Thoracic aorta (tissue), 2 donors: ENCODE data around the gene LTB. TPM values are rescaled to one million over a fixed set of nuclear protein-coding genes. Genes with fewer than 3 reads are reported as not detected.

Experiments used
- ATAC-seq: fragments of 150-250 bp; one replicate; pipeline ENCODE4 v1.8.0; 2017; ENCODE audit warnings: low read depth; ENCODE audit not compliant: insufficient number of reproducible peaks, low FRiP score
- DNase-seq: peaks from one replicate; pipeline ENCODE4 v3.0.0-alpha.2; 2020; ENCODE audit warnings: low spot score
- H3K27ac ChIP-seq, 2 donors: fragments of 200-600 bp; sonication (generic); 1 replicate in 1 of 2; 2 replicates in 1 of 2; pipeline ENCODE4 v1.5.1; 2016; ENCODE audit warnings: mild to moderate bottlenecking in 2 of 2, moderate library complexity in 2 of 2
- H3K27me3 ChIP-seq: fragments of 200-600 bp; sonication (generic); replicated peaks from 2 replicates; pipeline ENCODE4 v1.6.0; 2016; ENCODE audit warnings: mild to moderate bottlenecking; ENCODE audit not compliant: insufficient read depth
- H3K36me3 ChIP-seq: fragments of 200-600 bp; sonication (generic); one replicate; pipeline ENCODE4 v1.5.1; 2016
- H3K4me1 ChIP-seq, 2 donors: fragments of 200-600 bp; sonication (generic); 1 replicate in 1 of 2; 2 replicates in 1 of 2; pipeline versions ENCODE4 v1.5.1 to v1.6.0; 2016; ENCODE audit warnings: low read depth in 2 of 2, mild to moderate bottlenecking in 1 of 2; ENCODE audit not compliant: control insufficient read depth in 1 of 2
- H3K4me3 ChIP-seq: fragments of 200-600 bp; sonication (generic); 2 replicates; pipeline ENCODE4 v1.5.1; 2016; ENCODE audit warnings: mild to moderate bottlenecking
- H3K9me3 ChIP-seq: fragments of 200-600 bp; sonication (generic); 2 replicates; pipeline ENCODE4 v1.5.1; 2016
- total RNA-seq, 2 donors: library from RNA; depleted of rRNA; stranded (reverse); fragments of >200 nt; gene quantifications; one replicate each; pipeline versions ENCODE4 v1.1.0 to v1.2.3, GENCODE V29; 2016
- TF ChIP-seq, protein P1 (sequence below): fragments of 200-600 bp; sonication (generic); IDR thresholded peaks from one replicate; pipeline ENCODE4 v1.5.1; 2019; ENCODE audit warnings: antibody characterized with exemption

The LTB gene
- total RNA-seq, 2 donors from 2014 or later, result not detected

DNA sequence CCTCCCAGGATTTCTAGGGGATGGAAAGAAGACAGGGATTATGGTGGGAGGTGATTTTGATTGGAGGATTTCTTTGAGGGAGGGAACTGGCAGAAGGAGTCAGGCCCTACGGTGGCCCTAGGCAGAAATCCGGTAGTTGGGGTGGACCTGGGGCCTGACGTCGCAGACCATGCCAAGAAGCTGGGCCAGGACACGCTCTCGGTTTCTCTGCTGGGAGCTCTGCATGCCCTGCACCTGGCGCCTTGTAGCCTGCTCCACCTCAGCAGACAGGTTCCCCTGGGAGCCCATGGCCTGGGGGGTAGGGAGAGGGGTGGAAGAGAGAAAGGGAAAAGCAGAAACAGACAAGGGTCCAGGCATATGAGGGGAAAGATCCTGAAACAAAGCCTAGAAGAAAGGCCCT is 36.9 kb downstream of the LTB start:
- TF ChIP-seq, protein P1, sequence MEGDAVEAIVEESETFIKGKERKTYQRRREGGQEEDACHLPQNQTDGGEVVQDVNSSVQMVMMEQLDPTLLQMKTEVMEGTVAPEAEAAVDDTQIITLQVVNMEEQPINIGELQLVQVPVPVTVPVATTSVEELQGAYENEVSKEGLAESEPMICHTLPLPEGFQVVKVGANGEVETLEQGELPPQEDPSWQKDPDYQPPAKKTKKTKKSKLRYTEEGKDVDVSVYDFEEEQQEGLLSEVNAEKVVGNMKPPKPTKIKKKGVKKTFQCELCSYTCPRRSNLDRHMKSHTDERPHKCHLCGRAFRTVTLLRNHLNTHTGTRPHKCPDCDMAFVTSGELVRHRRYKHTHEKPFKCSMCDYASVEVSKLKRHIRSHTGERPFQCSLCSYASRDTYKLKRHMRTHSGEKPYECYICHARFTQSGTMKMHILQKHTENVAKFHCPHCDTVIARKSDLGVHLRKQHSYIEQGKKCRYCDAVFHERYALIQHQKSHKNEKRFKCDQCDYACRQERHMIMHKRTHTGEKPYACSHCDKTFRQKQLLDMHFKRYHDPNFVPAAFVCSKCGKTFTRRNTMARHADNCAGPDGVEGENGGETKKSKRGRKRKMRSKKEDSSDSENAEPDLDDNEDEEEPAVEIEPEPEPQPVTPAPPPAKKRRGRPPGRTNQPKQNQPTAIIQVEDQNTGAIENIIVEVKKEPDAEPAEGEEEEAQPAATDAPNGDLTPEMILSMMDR, result no peak
- no peak overlapping the region for H3K27ac ChIP-seq
- ATAC-seq (no peak), DNase-seq (no peak)
- no peaks in the 10 kb centered on the region for H3K9me3 ChIP-seq
- H3K4me1 ChIP-seq, result peaks cover 18 to 35% of the 10 kb centered on the region in 2 donors
- no peaks in the 10 kb centered on the region for H3K27me3 ChIP-seq
- peaks cover 3% of the 10 kb centered on the region for H3K36me3 ChIP-seq
- no peak overlapping the region for H3K4me3 ChIP-seq

DNA sequence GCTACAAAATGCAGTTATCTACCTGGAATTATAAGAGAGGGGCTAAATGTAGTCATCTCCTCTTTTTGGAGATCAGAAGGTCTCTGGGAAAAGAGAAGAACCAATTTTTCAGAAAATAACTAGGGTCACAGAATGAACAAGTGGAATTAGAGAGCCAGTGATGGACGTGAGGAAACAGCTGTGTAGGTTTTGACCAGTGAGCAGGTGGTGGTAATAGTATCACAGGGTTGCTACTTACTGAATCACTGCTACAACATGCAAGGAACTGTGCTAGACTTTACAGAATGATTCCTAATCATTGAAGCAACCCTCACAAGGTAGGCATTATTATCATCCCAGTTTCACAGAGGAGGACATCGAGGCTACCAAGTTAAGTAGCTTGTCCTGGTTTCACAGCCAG is 37.5 kb downstream of the LTB start:
- Histone ChIP-seq H3K4me3 (no peak overlapping the region), H3K4me1 (peaks cover 24 to 41% of the 10 kb centered on the region in 2 donors), H3K9me3 (no peaks in the 10 kb centered on the region), H3K27ac (no peak overlapping the region), H3K27me3 (no peaks in the 10 kb centered on the region), H3K36me3 (peaks cover 6% of the 10 kb centered on the region)
- ATAC-seq (no peak), DNase-seq (no peak)
- TF ChIP-seq, protein P1, result no peak

DNA sequence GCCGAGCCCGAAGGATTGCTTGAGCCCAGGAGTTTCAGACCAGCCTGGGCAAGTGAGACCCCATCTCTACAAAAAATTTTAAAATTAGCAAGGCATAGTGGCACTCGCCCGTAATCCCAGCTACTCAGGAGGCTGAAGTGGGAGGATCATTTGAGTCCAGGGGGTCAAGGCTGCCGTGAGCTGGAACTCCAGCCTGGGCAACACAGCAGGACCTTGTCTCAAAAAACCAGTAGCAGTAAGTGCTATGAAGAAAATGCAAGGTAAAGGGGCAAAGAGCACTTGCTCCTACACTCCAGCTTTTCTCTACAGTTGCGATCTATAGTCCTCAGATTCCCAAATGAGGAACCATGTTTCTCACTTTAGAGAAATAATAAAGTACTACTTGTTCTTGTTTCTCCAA is 38.6 kb downstream of the LTB start:
- no peaks in the 10 kb centered on the region for H3K9me3 ChIP-seq
- no peak overlapping the region for H3K27ac ChIP-seq
- peaks cover 13% of the 10 kb centered on the region for H3K36me3 ChIP-seq
- TF ChIP-seq, protein P1, result no peak
- H3K4me3 ChIP-seq, result no peak overlapping the region
- ATAC-seq, result no peak
- no peak for DNase-seq
- H3K4me1 ChIP-seq, result peaks cover 32 to 49% of the 10 kb centered on the region in 2 donors
- H3K27me3 ChIP-seq, result no peaks in the 10 kb centered on the region

DNA sequence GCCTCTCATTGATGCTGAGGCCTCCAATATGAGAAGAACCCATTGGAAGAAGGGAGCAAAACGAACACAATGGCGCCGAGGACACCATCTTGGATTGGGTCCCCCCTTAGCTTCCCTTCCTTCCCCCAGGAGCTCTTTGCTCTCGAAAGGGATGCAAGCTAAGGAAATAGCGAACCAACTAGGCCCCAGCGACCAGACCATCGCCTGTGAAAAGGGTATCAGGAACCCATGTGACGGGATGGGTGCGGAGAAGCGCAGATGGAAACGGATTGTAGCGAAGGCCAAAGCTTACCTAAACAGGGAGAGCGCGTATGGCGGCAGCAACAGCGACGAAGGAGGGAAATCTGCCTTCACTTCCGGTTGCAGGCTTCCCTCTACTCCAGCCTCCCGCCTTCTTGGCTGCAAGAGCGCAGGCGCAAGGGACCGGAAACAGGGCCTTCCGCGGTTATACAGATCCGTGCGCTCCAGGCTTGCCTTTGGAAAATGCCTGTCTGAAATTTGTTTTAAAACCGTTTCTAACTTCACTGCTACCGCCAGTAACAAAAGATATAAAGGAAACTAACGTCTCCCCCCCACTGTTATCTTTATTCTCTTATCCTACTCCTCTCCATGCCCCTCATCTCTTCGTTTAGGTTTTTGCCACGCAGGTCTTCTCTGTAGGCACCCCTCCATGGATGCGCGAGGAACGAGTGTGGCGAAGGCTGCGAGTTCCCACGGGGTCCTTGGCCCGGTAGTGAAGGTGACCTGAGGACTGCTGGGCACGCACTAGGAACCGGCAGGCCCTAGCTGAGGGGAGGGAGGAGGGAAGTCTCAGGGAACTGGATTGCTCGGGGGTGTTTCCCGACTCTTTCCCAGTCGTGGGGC is 40.3 kb downstream of the LTB start, which contains the start of gene DDX39B:
Gene DDX39B (minus strand): TSS at position 346 of the 864 bp plus-strand sequence. CDS start 1,471 bp downstream, outside the sequence.
- Histone ChIP-seq H3K4me3 (peak within 1 kb of the TSS; percentile 85), H3K27ac (peak within 1 kb of the TSS; percentile 79 to 98), H3K27me3 (no peaks in the 10 kb centered on the region), H3K9me3 (no peaks in the 10 kb centered on the region), H3K4me1 (peaks cover 25 to 41% of the 10 kb centered on the region in 2 donors), H3K36me3 (peaks cover 25% of the 10 kb centered on the region)
- DNase-seq (peak; percentile 88), ATAC-seq (peak; percentile 93)
- TF ChIP-seq, protein P1, result no peak

DNA sequence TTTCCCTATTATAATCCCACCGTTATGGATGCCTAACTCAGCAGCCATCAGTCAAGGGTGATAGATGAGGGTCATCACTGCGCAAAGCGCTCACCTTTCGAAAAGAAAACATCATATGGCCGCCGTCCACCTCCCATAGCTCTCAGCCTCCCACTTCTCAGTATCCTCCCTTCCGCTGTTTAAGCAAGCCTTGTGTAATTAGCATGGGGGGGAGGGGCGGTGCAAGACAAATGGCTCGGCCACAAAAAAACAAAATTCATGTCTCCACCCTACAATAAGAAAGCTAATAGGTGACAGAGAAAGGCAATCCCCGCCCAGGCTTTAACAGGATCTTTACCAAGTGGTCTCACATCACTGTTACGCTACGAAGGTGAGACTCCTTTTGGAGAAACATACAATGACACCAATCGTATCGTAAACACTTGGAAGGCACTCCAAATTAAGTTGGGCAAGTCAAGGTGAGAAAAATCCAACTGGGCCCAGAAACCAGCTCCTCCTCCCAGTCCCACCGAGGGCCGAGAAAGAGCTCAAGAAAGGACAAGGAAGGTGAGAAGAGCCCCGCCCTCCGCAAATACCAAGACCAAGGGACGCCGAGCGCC is 41.1 kb downstream of the LTB start:
- Histone ChIP-seq H3K4me3 (peak overlapping the region; percentile 85), H3K27ac (peak overlapping the region; percentile 79 to 98), H3K9me3 (no peaks in the 10 kb centered on the region), H3K27me3 (no peaks in the 10 kb centered on the region), H3K36me3 (peaks cover 31% of the 10 kb centered on the region), H3K4me1 (peaks cover 25 to 37% of the 10 kb centered on the region in 2 donors)
- DNase-seq (no peak), ATAC-seq (no peak)
- TF ChIP-seq, protein P1, result no peak
